GM21526 (cell line): ENCODE data around the gene NLRC5.
A peak's percentile ranks its signal among the peaks of the same experiment; 100 is the strongest.
"Not testable (repeated sequence)": the region's sequence is repeated elsewhere in the genome, so short reads cannot be mapped to it uniquely, and the experiment has no call there.

Experiments
- ATAC-seq: cut with Tn5 transposase; IDR thresholded peaks from one replicate; pipeline ENCODE4 v1.9.1; 2021; ENCODE audit warnings: moderate library complexity; ENCODE audit not compliant: unreplicated experiment, low FRiP score

Gene NLRC5

GRCh38 chr16:56960681-56961281 is 28.6 kb upstream of the NLRC5 start:
- no peak for ATAC-seq

GRCh38 chr16:56961386-56961785 is 28.0 kb upstream of the NLRC5 start:
- ATAC-seq = no peak

- no peak for ATAC-seq
Observed at GRCh38 chr16:56961851-56962281, 27.5 kb upstream of the NLRC5 start, which contains the start of gene CETP. TSS of gene CETP (plus strand) at chr16:56961950. CDS start at chr16:56961980, 30 bp downstream.

- ATAC-seq = peak; percentile 54
Observed at GRCh38 chr16:56964243-56965148, 24.9 kb upstream of the NLRC5 start.

GRCh38 chr16:56965149-56966092 is 23.9 kb upstream of the NLRC5 start:
- no peak for ATAC-seq

GRCh38 chr16:56966093-56966475 is 23.3 kb upstream of the NLRC5 start:
- no peak for ATAC-seq

- ATAC-seq = no peak
Observed at GRCh38 chr16:56967733-56968132, 21.6 kb upstream of the NLRC5 start.

GRCh38 chr16:56969769-56970168 is 19.6 kb upstream of the NLRC5 start:
- ATAC-seq = no peak

- peak; percentile 53 for ATAC-seq
Observed at GRCh38 chr16:56970934-56971767, 18.2 kb upstream of the NLRC5 start.

- no peak for ATAC-seq
Observed at GRCh38 chr16:56971768-56972043, 17.7 kb upstream of the NLRC5 start.

- no peak for ATAC-seq
Observed at GRCh38 chr16:56972403-56973293, 16.7 kb upstream of the NLRC5 start.

GRCh38 chr16:56973294-56973689 is 16.1 kb upstream of the NLRC5 start:
- ATAC-seq = no peak

- ATAC-seq = not testable (repeated sequence)
Observed at GRCh38 chr16:56973899-56974298, 15.5 kb upstream of the NLRC5 start.

- ATAC-seq = no peak
Observed at GRCh38 chr16:56974549-56975300, 14.6 kb upstream of the NLRC5 start.

- no peak for ATAC-seq
Observed at GRCh38 chr16:56975714-56976113, 13.6 kb upstream of the NLRC5 start.

- no peak for ATAC-seq
Observed at GRCh38 chr16:56977216-56977615, 12.1 kb upstream of the NLRC5 start.

GRCh38 chr16:56977823-56978430 is 11.4 kb upstream of the NLRC5 start:
- no peak for ATAC-seq

- no peak for ATAC-seq
Observed at GRCh38 chr16:56980201-56980535, 9.2 kb upstream of the NLRC5 start.
